IMR-90 (cell line): Measurements from ENCODE around the gene MIR17HG. TPM values are rescaled to one million over a fixed set of nuclear protein-coding genes. Genes with fewer than 3 reads are reported as not detected.

Source experiments
- ATAC-seq: fragments of 200-7000 bp; cut with Tn5 transposase; 2 replicates; pipeline ENCODE4 v1.9.1; 2020; ENCODE audit warnings: low read depth, mild to moderate bottlenecking, moderate library complexity
- BruUV-seq: library from RNA; stranded (reverse); fragments of 400-500 nt; replicated peaks from 2 replicates; lab custom pipeline; 2021; lab: Mats Ljungman, UMichigan
- CTCF ChIA-PET: fragments of 300-600 bp; formaldehyde crosslinking; extraction: SDS; loops from one replicate; lab custom pipeline; 2021; ENCODE audit warnings: antibody characterized with exemption; lab: Yijun Ruan, JAX
- POLR2A ChIA-PET: fragments of 300-600 bp; sonication (Branson Sonifier 250); formaldehyde crosslinking; loops from one replicate; lab custom pipeline; 2022; ENCODE audit warnings: antibody characterized with exemption; ENCODE audit not compliant: unreplicated experiment; lab: Charles Lee
- DNase-seq: peaks from one replicate; pipeline ENCODE4 v3.0.0; 2013
- H2AFZ ChIP-seq: replicated peaks from 2 replicates; pipeline ENCODE3; 2013; ENCODE audit warnings: low read length, mild to moderate bottlenecking; ENCODE audit not compliant: poor library complexity
- H2AK5ac ChIP-seq: 2 replicates; pipeline ENCODE4 v1.6.1; 2013; ENCODE audit warnings: low read depth, low read length, inconsistent platforms
- H2AK9ac ChIP-seq: replicated peaks from 2 replicates; pipeline ENCODE3; 2013; ENCODE audit warnings: mild to moderate bottlenecking, low read depth, low read length, moderate library complexity; ENCODE audit not compliant: poor library complexity
- H2BK120ac ChIP-seq: 2 replicates; pipeline ENCODE4 v1.6.1; 2013; ENCODE audit warnings: low read depth, low read length, inconsistent platforms
- H2BK15ac ChIP-seq: 3 replicates; pipeline ENCODE4 v1.6.1; 2013; ENCODE audit warnings: low read depth, low read length, inconsistent platforms
- H2BK20ac ChIP-seq: 2 replicates; pipeline ENCODE4 v1.6.1; 2013; ENCODE audit warnings: low read depth, mild to moderate bottlenecking, inconsistent platforms, low read length, moderate library complexity
- H2BK5ac ChIP-seq: 2 replicates; pipeline ENCODE4 v1.6.1; 2013; ENCODE audit warnings: mild to moderate bottlenecking, low read depth, low read length, inconsistent platforms; ENCODE audit not compliant: poor library complexity, severe bottlenecking
- H3K14ac ChIP-seq: replicated peaks from 2 replicates; pipeline ENCODE4 v1.6.1; 2013; ENCODE audit warnings: low read depth, low read length, inconsistent platforms
- H3K18ac ChIP-seq: 2 replicates; pipeline ENCODE4 v1.6.1; 2013; ENCODE audit warnings: low read depth, low read length, control low read depth
- H3K23ac ChIP-seq: 2 replicates; pipeline ENCODE4 v1.6.1; 2013; ENCODE audit warnings: low read depth, low read length, inconsistent platforms
- H3K27ac ChIP-seq: 2 replicates; pipeline ENCODE4 v1.5.1; 2013; ENCODE audit warnings: mild to moderate bottlenecking, control low read depth, low read length; ENCODE audit not compliant: insufficient read depth
- H3K27me3 ChIP-seq: 2 replicates; pipeline ENCODE4 v1.6.1; 2013; ENCODE audit warnings: low read length; ENCODE audit not compliant: control insufficient read depth, insufficient read depth
- H3K36me3 ChIP-seq: 2 replicates; pipeline ENCODE4 v1.6.1; 2013; ENCODE audit warnings: low read length, mixed read lengths; ENCODE audit not compliant: control insufficient read depth, insufficient read depth
- H3K4ac ChIP-seq: 2 replicates; pipeline ENCODE4 v1.6.1; 2013; ENCODE audit warnings: low read depth, low read length, inconsistent platforms
- H3K4me1 ChIP-seq: 2 replicates; pipeline ENCODE4 v1.6.1; 2013; ENCODE audit warnings: low read length, mixed read lengths; ENCODE audit not compliant: control insufficient read depth, insufficient read depth
- H3K4me2 ChIP-seq: 2 replicates; pipeline ENCODE4 v1.6.1; 2013; ENCODE audit warnings: low read depth, mild to moderate bottlenecking, control low read depth, low read length, moderate library complexity
- H3K4me3 ChIP-seq: 2 replicates; pipeline ENCODE4 v1.5.1; 2013; ENCODE audit warnings: low read depth, mild to moderate bottlenecking, control low read depth, low read length, moderate library complexity; ENCODE audit not compliant: insufficient read depth
- H3K56ac ChIP-seq: 2 replicates; pipeline ENCODE4 v1.6.1; 2013; ENCODE audit warnings: low read length, inconsistent platforms; ENCODE audit not compliant: insufficient read depth; ENCODE audit errors: extremely low read depth
- H3K79me1 ChIP-seq, 2 experiments: 2 replicates each; pipeline ENCODE4 v1.6.1; 2013; ENCODE audit warnings: low read length in 2 of 2, inconsistent platforms in 1 of 2, low read depth in 1 of 2
- H3K9ac ChIP-seq: 2 replicates; pipeline ENCODE4 v1.6.1; 2013; ENCODE audit warnings: low read depth, low read length, control low read depth
- H3K9me1 ChIP-seq: 2 replicates; pipeline ENCODE4 v1.6.1; 2013; ENCODE audit warnings: low read length, inconsistent platforms; ENCODE audit not compliant: insufficient read depth
- H3K9me3 ChIP-seq: 2 replicates; pipeline ENCODE4 v1.6.1; 2013; ENCODE audit warnings: low read length; ENCODE audit not compliant: control insufficient read depth, insufficient read depth
- H4K20me1 ChIP-seq: 2 replicates; pipeline ENCODE4 v1.6.1; 2013; ENCODE audit warnings: low read length, inconsistent platforms; ENCODE audit not compliant: insufficient read depth
- H4K5ac ChIP-seq: 2 replicates; pipeline ENCODE4 v1.6.1; 2013; ENCODE audit warnings: mild to moderate bottlenecking, low read depth, low read length, control low read depth
- H4K8ac ChIP-seq, 2 experiments: 2 replicates each; pipeline ENCODE4 v1.6.1; 2013; ENCODE audit warnings: low read depth in 2 of 2, low read length in 2 of 2, control low read depth in 1 of 2, inconsistent platforms in 1 of 2
- H4K91ac ChIP-seq: 2 replicates; pipeline ENCODE4 v1.6.1; 2013; ENCODE audit warnings: low read depth, low read length, inconsistent platforms; ENCODE audit not compliant: insufficient read depth
- BHLHE40 ChIP-seq: fragments of 150-350 bp; IDR thresholded peaks from 2 replicates; pipeline ENCODE4 v1.6.1; 2016; ENCODE audit warnings: mild to moderate bottlenecking, low read depth, low read length
- CEBPB ChIP-seq: IDR thresholded peaks from 2 replicates; pipeline ENCODE4 v1.6.1; 2012; ENCODE audit warnings: low read depth, low read length, improper control_type of control experiment
- CHD1 ChIP-seq: IDR thresholded peaks from 2 replicates; pipeline ENCODE4 v1.6.1; 2012; ENCODE audit warnings: low read depth, low read length, improper control_type of control experiment
- ELK1 ChIP-seq: fragments of 150-350 bp; IDR thresholded peaks from 2 replicates; pipeline ENCODE4 v1.6.1; 2016; ENCODE audit warnings: low read depth, mild to moderate bottlenecking, low read length, moderate library complexity, borderline replicate concordance
- FOS ChIP-seq: fragments of 150-350 bp; IDR thresholded peaks from 2 replicates; pipeline ENCODE4 v1.6.1; 2016; ENCODE audit warnings: low read depth, low read length
- MAFK ChIP-seq: IDR thresholded peaks from 2 replicates; pipeline ENCODE4 v1.6.1; 2012; ENCODE audit warnings: low read depth, low read length, improper control_type of control experiment
- MAZ ChIP-seq: IDR thresholded peaks from 2 replicates; pipeline ENCODE4 v1.6.1; 2012; ENCODE audit warnings: low read depth, mild to moderate bottlenecking, low read length, improper control_type of control experiment, moderate library complexity, borderline replicate concordance
- MXI1 ChIP-seq: IDR thresholded peaks from 2 replicates; pipeline ENCODE4 v1.6.1; 2012; ENCODE audit warnings: low read depth, mild to moderate bottlenecking, low read length, moderate library complexity, borderline replicate concordance
- NFE2L2 ChIP-seq: fragments of 150-350 bp; IDR thresholded peaks from 2 replicates; pipeline ENCODE4 v1.6.1; 2016; ENCODE audit warnings: low read depth, mild to moderate bottlenecking, low read length
- POLR2A ChIP-seq: IDR thresholded peaks from 2 replicates; pipeline ENCODE4 v1.6.1; 2012; ENCODE audit warnings: mild to moderate bottlenecking, low read depth, low read length
- RAD21 ChIP-seq: IDR thresholded peaks from 2 replicates; pipeline ENCODE4 v1.6.1; 2012; ENCODE audit warnings: low read length, improper control_type of control experiment
- RCOR1 ChIP-seq: IDR thresholded peaks from 2 replicates; pipeline ENCODE4 v1.6.1; 2012; ENCODE audit warnings: mild to moderate bottlenecking, low read length, improper control_type of control experiment; ENCODE audit not compliant: insufficient replicate concordance
- RFX5 ChIP-seq: IDR thresholded peaks from 2 replicates; pipeline ENCODE4 v1.8.0; 2012; ENCODE audit warnings: low read depth, mild to moderate bottlenecking, low read length, moderate library complexity
- SMC3 ChIP-seq: fragments of 150-350 bp; IDR thresholded peaks from 2 replicates; pipeline ENCODE4 v1.6.1; 2016; ENCODE audit warnings: low read depth, mild to moderate bottlenecking, antibody characterized with exemption, low read length, moderate library complexity
- WGBS, 2 experiments: methylation state at CpG; one replicate each; pipeline versions ENCODE4 v1.1.5 to v1.1.7; 2013; ENCODE audit warnings: missing lambda C conversion rate in 2 of 2; ENCODE audit not compliant: insufficient read length in 1 of 2; ENCODE audit errors: extremely low coverage in 2 of 2; 5-methylcytosine and 5-hydroxymethylcytosine counted together
- dilution Hi-C: fragments of 300-500 bp; cut with HindIII; formaldehyde crosslinking; loops from one replicate; pipeline ENCODE4 v1.14.3; 2018; ENCODE audit warnings: low sequenced_read_pairs; ENCODE audit not compliant: unreplicated experiment
- in situ Hi-C: fragments of 300-500 bp; cut with MboI; formaldehyde crosslinking; loops from 3 replicates; pipeline ENCODE4 v1.14.3; 2019; ENCODE audit warnings: low sequenced_read_pairs, inconsistent platforms, mixed read lengths
- intact Hi-C: fragments of 100-400 bp; cut with micrococcal nuclease; formaldehyde crosslinking; loops from 2 replicates; pipeline ENCODE4 v1.10.0; 2022
- polyA plus RNA-seq, 3 experiments: library from polyadenylated mRNA; depleted of rRNA; stranded (reverse); fragments of >200 nt; gene quantifications; 2 replicates each; pipeline ENCODE4 v1.2.3, GENCODE V29; 2012; ENCODE audit warnings: low replicate concordance in 1 of 3
- total RNA-seq: library from RNA; depleted of rRNA; stranded (reverse); fragments of >200 nt; gene quantifications from 2 replicates; pipeline ENCODE4 v1.2.3, GENCODE V29; 2012
- TF ChIP-seq, protein P1 (sequence below): conservative IDR thresholded peaks from 2 replicates; pipeline ENCODE4 v1.5.1; 2012; ENCODE audit warnings: mild to moderate bottlenecking, low read depth, low read length, improper control_type of control experiment
- TF ChIP-seq, protein P2 (sequence below): fragments of 150-350 bp; IDR thresholded peaks from 2 replicates; pipeline ENCODE4 v1.6.1; 2017; ENCODE audit warnings: mild to moderate bottlenecking, antibody characterized with exemption, low read length, low read depth

MIR17HG gene
- total and polyA plus RNA-seq, 2 of the 4 experiments (the other 2 are of a cell fraction): 0.77 to 3.0 TPM

- H3K56ac ChIP-seq: no peak overlapping the region
- no peak overlapping the region for H3K23ac ChIP-seq
- H3K36me3 ChIP-seq: no peaks in the 10 kb centered on the region
- no peak overlapping the region for H4K91ac ChIP-seq
- no peak overlapping the region for H4K5ac ChIP-seq
- POLR2A ChIA-PET: no interaction called here
- H3K4ac ChIP-seq: no peak overlapping the region
- no peak overlapping the region for H3K9ac ChIP-seq
- H3K27ac ChIP-seq: no peak overlapping the region
- H2BK5ac ChIP-seq: no peak overlapping the region
- ATAC-seq: no peak
- no peak overlapping the region for H2BK120ac ChIP-seq
- no peaks in the 10 kb centered on the region; the same call in 1 of the 2 replicates for H3K27me3 ChIP-seq
- H3K9me3 ChIP-seq: no peaks in the 10 kb centered on the region
- dilution Hi-C loops (no loop called here), in situ Hi-C loops (no loop called here), intact Hi-C loops (no loop called here)
- H2BK20ac ChIP-seq: no peak overlapping the region
- H2AK9ac ChIP-seq: no peak overlapping the region
- H2AFZ ChIP-seq: no peak overlapping the region
- no peak overlapping the region for H3K4me2 ChIP-seq
- no CpG with 5 or more reads among the region's 6 CpGs for WGBS, 2 experiments
- no peaks in the 10 kb centered on the region for H4K20me1 ChIP-seq
- no peaks in the 10 kb centered on the region for H3K9me1 ChIP-seq
- no peak overlapping the region for H3K14ac ChIP-seq
- no peak for DNase-seq
- no peaks in the 10 kb centered on the region for H3K79me1 ChIP-seq
- TF ChIP-seq MAFK (no peak), CHD1 (no peak), POLR2A (no peak), RAD21 (no peak), SMC3 (no peak), FOS (no peak), BHLHE40 (no peak), RFX5 (no peak), RCOR1 (no peak), CEBPB (no peak), MAZ (no peak), NFE2L2 (no peak), MXI1 (no peak), ELK1 (no peak)
- TF ChIP-seq, protein P1, sequence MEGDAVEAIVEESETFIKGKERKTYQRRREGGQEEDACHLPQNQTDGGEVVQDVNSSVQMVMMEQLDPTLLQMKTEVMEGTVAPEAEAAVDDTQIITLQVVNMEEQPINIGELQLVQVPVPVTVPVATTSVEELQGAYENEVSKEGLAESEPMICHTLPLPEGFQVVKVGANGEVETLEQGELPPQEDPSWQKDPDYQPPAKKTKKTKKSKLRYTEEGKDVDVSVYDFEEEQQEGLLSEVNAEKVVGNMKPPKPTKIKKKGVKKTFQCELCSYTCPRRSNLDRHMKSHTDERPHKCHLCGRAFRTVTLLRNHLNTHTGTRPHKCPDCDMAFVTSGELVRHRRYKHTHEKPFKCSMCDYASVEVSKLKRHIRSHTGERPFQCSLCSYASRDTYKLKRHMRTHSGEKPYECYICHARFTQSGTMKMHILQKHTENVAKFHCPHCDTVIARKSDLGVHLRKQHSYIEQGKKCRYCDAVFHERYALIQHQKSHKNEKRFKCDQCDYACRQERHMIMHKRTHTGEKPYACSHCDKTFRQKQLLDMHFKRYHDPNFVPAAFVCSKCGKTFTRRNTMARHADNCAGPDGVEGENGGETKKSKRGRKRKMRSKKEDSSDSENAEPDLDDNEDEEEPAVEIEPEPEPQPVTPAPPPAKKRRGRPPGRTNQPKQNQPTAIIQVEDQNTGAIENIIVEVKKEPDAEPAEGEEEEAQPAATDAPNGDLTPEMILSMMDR: no peak
- TF ChIP-seq, protein P2, sequence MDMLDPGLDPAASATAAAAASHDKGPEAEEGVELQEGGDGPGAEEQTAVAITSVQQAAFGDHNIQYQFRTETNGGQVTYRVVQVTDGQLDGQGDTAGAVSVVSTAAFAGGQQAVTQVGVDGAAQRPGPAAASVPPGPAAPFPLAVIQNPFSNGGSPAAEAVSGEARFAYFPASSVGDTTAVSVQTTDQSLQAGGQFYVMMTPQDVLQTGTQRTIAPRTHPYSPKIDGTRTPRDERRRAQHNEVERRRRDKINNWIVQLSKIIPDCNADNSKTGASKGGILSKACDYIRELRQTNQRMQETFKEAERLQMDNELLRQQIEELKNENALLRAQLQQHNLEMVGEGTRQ: no peak
- no TSS peak for BruUV-seq
- H3K4me1 ChIP-seq: no peaks in the 10 kb centered on the region
- no peak overlapping the region for H3K18ac ChIP-seq
- no peak overlapping the region for H3K4me3 ChIP-seq
- H4K8ac ChIP-seq: no peak overlapping the region
- H2BK15ac ChIP-seq: no peak overlapping the region
- CTCF ChIA-PET: no interaction called here
- H2AK5ac ChIP-seq: no peak overlapping the region
Measured at GRCh38 chr13:91318886-91319285, 28.6 kb upstream of the MIR17HG start.
